IMR-90 (cell line): Measurements from ENCODE around the gene NUP50. TPM values are rescaled to one million over a fixed set of nuclear protein-coding genes. Genes with fewer than 3 reads are reported as not detected.

ENCODE experiments used
- ATAC-seq: fragments of 200-7000 bp; cut with Tn5 transposase; 2 replicates; pipeline ENCODE4 v1.9.1; 2020; ENCODE audit warnings: low read depth, mild to moderate bottlenecking, moderate library complexity
- BruUV-seq: library from RNA; stranded (reverse); fragments of 400-500 nt; replicated peaks from 2 replicates; lab custom pipeline; 2021; lab: Mats Ljungman, UMichigan
- CTCF ChIA-PET: fragments of 300-600 bp; formaldehyde crosslinking; extraction: SDS; loops from one replicate; lab custom pipeline; 2021; ENCODE audit warnings: antibody characterized with exemption; lab: Yijun Ruan, JAX
- POLR2A ChIA-PET: fragments of 300-600 bp; sonication (Branson Sonifier 250); formaldehyde crosslinking; loops from one replicate; lab custom pipeline; 2022; ENCODE audit warnings: antibody characterized with exemption; ENCODE audit not compliant: unreplicated experiment; lab: Charles Lee
- DNase-seq: peaks from one replicate; pipeline ENCODE4 v3.0.0; 2013
- H2AFZ ChIP-seq: replicated peaks from 2 replicates; pipeline ENCODE3; 2013; ENCODE audit warnings: low read length, mild to moderate bottlenecking; ENCODE audit not compliant: poor library complexity
- H2AK5ac ChIP-seq: 2 replicates; pipeline ENCODE4 v1.6.1; 2013; ENCODE audit warnings: low read depth, low read length, inconsistent platforms
- H2AK9ac ChIP-seq: replicated peaks from 2 replicates; pipeline ENCODE3; 2013; ENCODE audit warnings: mild to moderate bottlenecking, low read depth, low read length, moderate library complexity; ENCODE audit not compliant: poor library complexity
- H2BK120ac ChIP-seq: 2 replicates; pipeline ENCODE4 v1.6.1; 2013; ENCODE audit warnings: low read depth, low read length, inconsistent platforms
- H2BK15ac ChIP-seq: 3 replicates; pipeline ENCODE4 v1.6.1; 2013; ENCODE audit warnings: low read depth, low read length, inconsistent platforms
- H2BK20ac ChIP-seq: 2 replicates; pipeline ENCODE4 v1.6.1; 2013; ENCODE audit warnings: low read depth, mild to moderate bottlenecking, inconsistent platforms, low read length, moderate library complexity
- H2BK5ac ChIP-seq: 2 replicates; pipeline ENCODE4 v1.6.1; 2013; ENCODE audit warnings: mild to moderate bottlenecking, low read depth, low read length, inconsistent platforms; ENCODE audit not compliant: poor library complexity, severe bottlenecking
- H3K14ac ChIP-seq: replicated peaks from 2 replicates; pipeline ENCODE4 v1.6.1; 2013; ENCODE audit warnings: low read depth, low read length, inconsistent platforms
- H3K18ac ChIP-seq: 2 replicates; pipeline ENCODE4 v1.6.1; 2013; ENCODE audit warnings: low read depth, low read length, control low read depth
- H3K23ac ChIP-seq: 2 replicates; pipeline ENCODE4 v1.6.1; 2013; ENCODE audit warnings: low read depth, low read length, inconsistent platforms
- H3K27ac ChIP-seq: 2 replicates; pipeline ENCODE4 v1.5.1; 2013; ENCODE audit warnings: mild to moderate bottlenecking, control low read depth, low read length; ENCODE audit not compliant: insufficient read depth
- H3K27me3 ChIP-seq: 2 replicates; pipeline ENCODE4 v1.6.1; 2013; ENCODE audit warnings: low read length; ENCODE audit not compliant: control insufficient read depth, insufficient read depth
- H3K36me3 ChIP-seq: 2 replicates; pipeline ENCODE4 v1.6.1; 2013; ENCODE audit warnings: low read length, mixed read lengths; ENCODE audit not compliant: control insufficient read depth, insufficient read depth
- H3K4ac ChIP-seq: 2 replicates; pipeline ENCODE4 v1.6.1; 2013; ENCODE audit warnings: low read depth, low read length, inconsistent platforms
- H3K4me1 ChIP-seq: 2 replicates; pipeline ENCODE4 v1.6.1; 2013; ENCODE audit warnings: low read length, mixed read lengths; ENCODE audit not compliant: control insufficient read depth, insufficient read depth
- H3K4me2 ChIP-seq: 2 replicates; pipeline ENCODE4 v1.6.1; 2013; ENCODE audit warnings: low read depth, mild to moderate bottlenecking, control low read depth, low read length, moderate library complexity
- H3K4me3 ChIP-seq: 2 replicates; pipeline ENCODE4 v1.5.1; 2013; ENCODE audit warnings: low read depth, mild to moderate bottlenecking, control low read depth, low read length, moderate library complexity; ENCODE audit not compliant: insufficient read depth
- H3K56ac ChIP-seq: 2 replicates; pipeline ENCODE4 v1.6.1; 2013; ENCODE audit warnings: low read length, inconsistent platforms; ENCODE audit not compliant: insufficient read depth; ENCODE audit errors: extremely low read depth
- H3K79me1 ChIP-seq, 2 experiments: 2 replicates each; pipeline ENCODE4 v1.6.1; 2013; ENCODE audit warnings: low read length in 2 of 2, inconsistent platforms in 1 of 2, low read depth in 1 of 2
- H3K9ac ChIP-seq: 2 replicates; pipeline ENCODE4 v1.6.1; 2013; ENCODE audit warnings: low read depth, low read length, control low read depth
- H3K9me1 ChIP-seq: 2 replicates; pipeline ENCODE4 v1.6.1; 2013; ENCODE audit warnings: low read length, inconsistent platforms; ENCODE audit not compliant: insufficient read depth
- H3K9me3 ChIP-seq: 2 replicates; pipeline ENCODE4 v1.6.1; 2013; ENCODE audit warnings: low read length; ENCODE audit not compliant: control insufficient read depth, insufficient read depth
- H4K20me1 ChIP-seq: 2 replicates; pipeline ENCODE4 v1.6.1; 2013; ENCODE audit warnings: low read length, inconsistent platforms; ENCODE audit not compliant: insufficient read depth
- H4K5ac ChIP-seq: 2 replicates; pipeline ENCODE4 v1.6.1; 2013; ENCODE audit warnings: mild to moderate bottlenecking, low read depth, low read length, control low read depth
- H4K8ac ChIP-seq, 2 experiments: 2 replicates each; pipeline ENCODE4 v1.6.1; 2013; ENCODE audit warnings: low read depth in 2 of 2, low read length in 2 of 2, control low read depth in 1 of 2, inconsistent platforms in 1 of 2
- H4K91ac ChIP-seq: 2 replicates; pipeline ENCODE4 v1.6.1; 2013; ENCODE audit warnings: low read depth, low read length, inconsistent platforms; ENCODE audit not compliant: insufficient read depth
- BHLHE40 ChIP-seq: fragments of 150-350 bp; IDR thresholded peaks from 2 replicates; pipeline ENCODE4 v1.6.1; 2016; ENCODE audit warnings: mild to moderate bottlenecking, low read depth, low read length
- CEBPB ChIP-seq: IDR thresholded peaks from 2 replicates; pipeline ENCODE4 v1.6.1; 2012; ENCODE audit warnings: low read depth, low read length, improper control_type of control experiment
- CHD1 ChIP-seq: IDR thresholded peaks from 2 replicates; pipeline ENCODE4 v1.6.1; 2012; ENCODE audit warnings: low read depth, low read length, improper control_type of control experiment
- FOS ChIP-seq: fragments of 150-350 bp; IDR thresholded peaks from 2 replicates; pipeline ENCODE4 v1.6.1; 2016; ENCODE audit warnings: low read depth, low read length
- MAFK ChIP-seq: IDR thresholded peaks from 2 replicates; pipeline ENCODE4 v1.6.1; 2012; ENCODE audit warnings: low read depth, low read length, improper control_type of control experiment
- MAZ ChIP-seq: IDR thresholded peaks from 2 replicates; pipeline ENCODE4 v1.6.1; 2012; ENCODE audit warnings: low read depth, mild to moderate bottlenecking, low read length, improper control_type of control experiment, moderate library complexity, borderline replicate concordance
- MXI1 ChIP-seq: IDR thresholded peaks from 2 replicates; pipeline ENCODE4 v1.6.1; 2012; ENCODE audit warnings: low read depth, mild to moderate bottlenecking, low read length, moderate library complexity, borderline replicate concordance
- NFE2L2 ChIP-seq: fragments of 150-350 bp; IDR thresholded peaks from 2 replicates; pipeline ENCODE4 v1.6.1; 2016; ENCODE audit warnings: low read depth, mild to moderate bottlenecking, low read length
- POLR2A ChIP-seq: IDR thresholded peaks from 2 replicates; pipeline ENCODE4 v1.6.1; 2012; ENCODE audit warnings: mild to moderate bottlenecking, low read depth, low read length
- RAD21 ChIP-seq: IDR thresholded peaks from 2 replicates; pipeline ENCODE4 v1.6.1; 2012; ENCODE audit warnings: low read length, improper control_type of control experiment
- RCOR1 ChIP-seq: IDR thresholded peaks from 2 replicates; pipeline ENCODE4 v1.6.1; 2012; ENCODE audit warnings: mild to moderate bottlenecking, low read length, improper control_type of control experiment; ENCODE audit not compliant: insufficient replicate concordance
- RFX5 ChIP-seq: IDR thresholded peaks from 2 replicates; pipeline ENCODE4 v1.8.0; 2012; ENCODE audit warnings: low read depth, mild to moderate bottlenecking, low read length, moderate library complexity
- SMC3 ChIP-seq: fragments of 150-350 bp; IDR thresholded peaks from 2 replicates; pipeline ENCODE4 v1.6.1; 2016; ENCODE audit warnings: low read depth, mild to moderate bottlenecking, antibody characterized with exemption, low read length, moderate library complexity
- WGBS, 2 experiments: methylation state at CpG; one replicate each; pipeline versions ENCODE4 v1.1.5 to v1.1.7; 2013; ENCODE audit warnings: missing lambda C conversion rate in 2 of 2; ENCODE audit not compliant: insufficient read length in 1 of 2; ENCODE audit errors: extremely low coverage in 2 of 2; 5-methylcytosine and 5-hydroxymethylcytosine counted together
- dilution Hi-C: fragments of 300-500 bp; cut with HindIII; formaldehyde crosslinking; loops from one replicate; pipeline ENCODE4 v1.14.3; 2018; ENCODE audit warnings: low sequenced_read_pairs; ENCODE audit not compliant: unreplicated experiment
- in situ Hi-C: fragments of 300-500 bp; cut with MboI; formaldehyde crosslinking; loops from 3 replicates; pipeline ENCODE4 v1.14.3; 2019; ENCODE audit warnings: low sequenced_read_pairs, inconsistent platforms, mixed read lengths
- intact Hi-C: fragments of 100-400 bp; cut with micrococcal nuclease; formaldehyde crosslinking; loops from 2 replicates; pipeline ENCODE4 v1.10.0; 2022
- polyA plus RNA-seq, 3 experiments: library from polyadenylated mRNA; depleted of rRNA; stranded (reverse); fragments of >200 nt; gene quantifications; 2 replicates each; pipeline ENCODE4 v1.2.3, GENCODE V29; 2012; ENCODE audit warnings: low replicate concordance in 1 of 3
- total RNA-seq: library from RNA; depleted of rRNA; stranded (reverse); fragments of >200 nt; gene quantifications from 2 replicates; pipeline ENCODE4 v1.2.3, GENCODE V29; 2012
- TF ChIP-seq, protein P1 (sequence below): fragments of 150-350 bp; IDR thresholded peaks from 2 replicates; pipeline ENCODE4 v1.6.1; 2016; ENCODE audit warnings: low read depth, mild to moderate bottlenecking, low read length, moderate library complexity, borderline replicate concordance
- TF ChIP-seq, protein P2 (sequence below): fragments of 150-350 bp; IDR thresholded peaks from 2 replicates; pipeline ENCODE4 v1.6.1; 2017; ENCODE audit warnings: mild to moderate bottlenecking, antibody characterized with exemption, low read length, low read depth
- TF ChIP-seq, protein P3 (sequence below): conservative IDR thresholded peaks from 2 replicates; pipeline ENCODE4 v1.5.1; 2012; ENCODE audit warnings: mild to moderate bottlenecking, low read depth, low read length, improper control_type of control experiment

NUP50 gene
- total and polyA plus RNA-seq, 2 of the 4 experiments (the other 2 are of a cell fraction) = 12.8 to 65.4 TPM

DNA sequence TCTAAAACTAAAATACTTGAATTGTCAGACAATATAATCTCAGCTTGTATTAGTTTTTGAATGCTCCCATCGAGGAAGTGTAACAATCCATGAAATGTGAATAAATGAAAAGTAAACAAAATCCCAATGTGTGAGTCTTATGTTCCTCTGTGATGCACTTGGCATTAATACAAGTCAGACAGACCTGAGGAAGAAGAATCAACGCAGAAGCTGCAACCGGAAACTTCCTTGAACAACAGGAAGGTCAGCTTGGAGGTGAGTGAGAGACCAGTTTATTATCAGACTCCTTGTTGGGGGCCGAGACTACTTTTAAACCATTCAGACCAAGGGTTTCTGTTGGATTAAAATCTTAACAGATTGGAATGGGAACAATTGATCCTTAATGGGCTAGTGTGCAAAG lies 24.2 kb downstream of the NUP50 start:
- no peak overlapping the region for H3K56ac ChIP-seq
- H3K27me3 ChIP-seq = no peaks in the 10 kb centered on the region
- no peak overlapping the region for H3K23ac ChIP-seq
- H3K4me3 ChIP-seq = no peak overlapping the region
- no peak overlapping the region for H3K4me2 ChIP-seq
- H2BK5ac ChIP-seq = no peak overlapping the region
- intact Hi-C loops (no loop called here), in situ Hi-C loops (no loop called here), dilution Hi-C loops (no loop called here)
- ATAC-seq = no peak
- no peak overlapping the region for H2BK20ac ChIP-seq
- no peak overlapping the region for H3K18ac ChIP-seq
- H3K9me1 ChIP-seq = no peaks in the 10 kb centered on the region
- H4K5ac ChIP-seq = no peak overlapping the region
- no peaks in the 10 kb centered on the region for H3K9me3 ChIP-seq
- no peak overlapping the region for H2BK15ac ChIP-seq
- TF ChIP-seq MAFK = no peak
- TF ChIP-seq MAZ = no peak
- TF ChIP-seq, protein P1, sequence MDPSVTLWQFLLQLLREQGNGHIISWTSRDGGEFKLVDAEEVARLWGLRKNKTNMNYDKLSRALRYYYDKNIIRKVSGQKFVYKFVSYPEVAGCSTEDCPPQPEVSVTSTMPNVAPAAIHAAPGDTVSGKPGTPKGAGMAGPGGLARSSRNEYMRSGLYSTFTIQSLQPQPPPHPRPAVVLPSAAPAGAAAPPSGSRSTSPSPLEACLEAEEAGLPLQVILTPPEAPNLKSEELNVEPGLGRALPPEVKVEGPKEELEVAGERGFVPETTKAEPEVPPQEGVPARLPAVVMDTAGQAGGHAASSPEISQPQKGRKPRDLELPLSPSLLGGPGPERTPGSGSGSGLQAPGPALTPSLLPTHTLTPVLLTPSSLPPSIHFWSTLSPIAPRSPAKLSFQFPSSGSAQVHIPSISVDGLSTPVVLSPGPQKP = no peak
- no peak for TF ChIP-seq BHLHE40
- no peak for TF ChIP-seq RFX5
- TF ChIP-seq NFE2L2 = no peak
- no peak for TF ChIP-seq RAD21
- no peak for TF ChIP-seq CHD1
- no peak for TF ChIP-seq RCOR1
- no peak for TF ChIP-seq SMC3
- no peak for TF ChIP-seq POLR2A
- no peak for TF ChIP-seq MXI1
- TF ChIP-seq, protein P2, sequence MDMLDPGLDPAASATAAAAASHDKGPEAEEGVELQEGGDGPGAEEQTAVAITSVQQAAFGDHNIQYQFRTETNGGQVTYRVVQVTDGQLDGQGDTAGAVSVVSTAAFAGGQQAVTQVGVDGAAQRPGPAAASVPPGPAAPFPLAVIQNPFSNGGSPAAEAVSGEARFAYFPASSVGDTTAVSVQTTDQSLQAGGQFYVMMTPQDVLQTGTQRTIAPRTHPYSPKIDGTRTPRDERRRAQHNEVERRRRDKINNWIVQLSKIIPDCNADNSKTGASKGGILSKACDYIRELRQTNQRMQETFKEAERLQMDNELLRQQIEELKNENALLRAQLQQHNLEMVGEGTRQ = no peak
- TF ChIP-seq, protein P3, sequence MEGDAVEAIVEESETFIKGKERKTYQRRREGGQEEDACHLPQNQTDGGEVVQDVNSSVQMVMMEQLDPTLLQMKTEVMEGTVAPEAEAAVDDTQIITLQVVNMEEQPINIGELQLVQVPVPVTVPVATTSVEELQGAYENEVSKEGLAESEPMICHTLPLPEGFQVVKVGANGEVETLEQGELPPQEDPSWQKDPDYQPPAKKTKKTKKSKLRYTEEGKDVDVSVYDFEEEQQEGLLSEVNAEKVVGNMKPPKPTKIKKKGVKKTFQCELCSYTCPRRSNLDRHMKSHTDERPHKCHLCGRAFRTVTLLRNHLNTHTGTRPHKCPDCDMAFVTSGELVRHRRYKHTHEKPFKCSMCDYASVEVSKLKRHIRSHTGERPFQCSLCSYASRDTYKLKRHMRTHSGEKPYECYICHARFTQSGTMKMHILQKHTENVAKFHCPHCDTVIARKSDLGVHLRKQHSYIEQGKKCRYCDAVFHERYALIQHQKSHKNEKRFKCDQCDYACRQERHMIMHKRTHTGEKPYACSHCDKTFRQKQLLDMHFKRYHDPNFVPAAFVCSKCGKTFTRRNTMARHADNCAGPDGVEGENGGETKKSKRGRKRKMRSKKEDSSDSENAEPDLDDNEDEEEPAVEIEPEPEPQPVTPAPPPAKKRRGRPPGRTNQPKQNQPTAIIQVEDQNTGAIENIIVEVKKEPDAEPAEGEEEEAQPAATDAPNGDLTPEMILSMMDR = no peak
- no peak for TF ChIP-seq CEBPB
- no peak for TF ChIP-seq FOS
- H2AFZ ChIP-seq = no peak overlapping the region
- BruUV-seq = no TSS peak
- peaks cover 9% of the 10 kb centered on the region for H4K20me1 ChIP-seq
- DNase-seq = no peak
- H4K8ac ChIP-seq = no peak overlapping the region
- ChIA-PET CTCF (no interaction called here), POLR2A (no interaction called here)
- no peak overlapping the region for H3K4ac ChIP-seq
- peaks cover 23% of the 10 kb centered on the region for H3K36me3 ChIP-seq
- peaks cover 3% of the 10 kb centered on the region; the same call in 1 of the 2 replicates for H3K4me1 ChIP-seq
- peaks cover 8 to 25% of the 10 kb centered on the region in 2 experiments for H3K79me1 ChIP-seq
- WGBS, 2 experiments = 100% methylated on average over 1 of the region's 4 CpGs; no CpG with 5 or more reads in 1 of the 2 experiments
- no peak overlapping the region for H3K27ac ChIP-seq
- H3K14ac ChIP-seq = no peak overlapping the region
- H4K91ac ChIP-seq = no peak overlapping the region
- no peak overlapping the region for H2AK5ac ChIP-seq
- no peak overlapping the region for H2AK9ac ChIP-seq
- H3K9ac ChIP-seq = no peak overlapping the region
- no peak overlapping the region for H2BK120ac ChIP-seq
